HG02798 (cell line): ENCODE measurements around the gene POTEE.
"Not testable (repeated sequence)": the region's sequence is repeated elsewhere in the genome, so short reads cannot be mapped to it uniquely, and the experiment has no call there.

ENCODE experiments used
- ATAC-seq: cut with Tn5 transposase; IDR thresholded peaks from one replicate; pipeline ENCODE4 v1.9.1; 2021; ENCODE audit warnings: mild to moderate bottlenecking; ENCODE audit not compliant: unreplicated experiment, poor library complexity

The POTEE gene

GRCh38 chr2:131209030-131209772 lies at the start of gene POTEE:
TSS of gene POTEE (plus strand) at chr2:131209536. CDS start at chr2:131218403, 8,867 bp downstream.
- not testable (repeated sequence) for ATAC-seq

- not testable (repeated sequence) for ATAC-seq
These were observed 43.8 kb upstream of the POTEE start for GRCh38 chr2:131165562-131165961.

GRCh38 chr2:131168538-131168937 lies 40.8 kb upstream of the POTEE start:
- ATAC-seq = no peak

GRCh38 chr2:131178050-131178449 lies 31.3 kb upstream of the POTEE start:
- ATAC-seq = not testable (repeated sequence)

GRCh38 chr2:131178721-131179418 lies 30.5 kb upstream of the POTEE start:
- not testable (repeated sequence) for ATAC-seq

- ATAC-seq = not testable (repeated sequence)
These were observed 27.9 kb upstream of the POTEE start for GRCh38 chr2:131181451-131181850.

GRCh38 chr2:131193421-131193820 lies 15.9 kb upstream of the POTEE start:
- ATAC-seq = not testable (repeated sequence)

- ATAC-seq = not testable (repeated sequence)
These were observed 13.2 kb upstream of the POTEE start for GRCh38 chr2:131196186-131196585.

GRCh38 chr2:131201098-131201497 lies 8.2 kb upstream of the POTEE start:
- ATAC-seq = no peak

- not testable (repeated sequence) for ATAC-seq
These were observed 1.5 kb upstream of the POTEE start for GRCh38 chr2:131207839-131208238.

- not testable (repeated sequence) for ATAC-seq
These were observed 403 bp downstream of the POTEE start for GRCh38 chr2:131209773-131210104.

- ATAC-seq = not testable (repeated sequence)
These were observed 1.3 kb downstream of the POTEE start for GRCh38 chr2:131210434-131211211.

- ATAC-seq = not testable (repeated sequence)
These were observed 8.1 kb downstream of the POTEE start for GRCh38 chr2:131217238-131217986.

- ATAC-seq = not testable (repeated sequence)
These were observed 26.5 kb downstream of the POTEE start for GRCh38 chr2:131235543-131236449.
